ENCODE measurements around the gene SIK3.
"Not testable (repeated sequence)": the region's sequence is repeated elsewhere in the genome, so short reads cannot be mapped to it uniquely, and the experiment has no call there.

Gene SIK3

GRCh38 chr11:117143390-117143789, 45.2 kb upstream of the SIK3 start:
- no peak for TF ChIP-seq CTCF (IDR thresholded peaks at IDR 0.05; ENCODE audit: insufficient read depth, low read length, missing control alignments)
- CTCF ChIA-PET, result interaction anchor here (1.2 to 2.6 kb wide), 2 partner anchors 9 to 83 kb away, joined by 3 to 11 read pairs; no protein-coding TSS in a partner anchor
- DNase-seq (ENCODE audit: low read depth, low spot score), result no peak
- peak overlapping the region; percentile 89 for H3K4me3 ChIP-seq (ENCODE audit: low read depth, low read length)
- POLR2A ChIA-PET, result interaction anchor here (0.6 to 2.9 kb wide), 5 partner anchors 36 to 352 kb away, joined by 3 to 19 read pairs (median 4); partner anchors contain the start of genes APOA5 and SIDT2

- POLR2A ChIA-PET; DNase-seq (ENCODE audit: low read depth, low spot score); CTCF ChIA-PET; H3K4me3 ChIP-seq (ENCODE audit: low read depth, low read length): not testable (repeated sequence)
Measured at GRCh38 chr11:117137223-117138086, 39.2 kb upstream of the SIK3 start.

GRCh38 chr11:117134979-117135378, 36.8 kb upstream of the SIK3 start:
- not testable (repeated sequence) for DNase-seq (ENCODE audit: low read depth, low spot score); H3K4me3 ChIP-seq (ENCODE audit: low read depth, low read length)
- ChIA-PET CTCF (interaction anchor here (1.1 kb wide), 1 partner anchor 9 kb away, joined by 3 read pairs; the partner anchor contains the start of gene PAFAH1B2), POLR2A (interaction anchor here (0.7 kb wide), 1 partner anchor 248 kb away, joined by 3 read pairs; no protein-coding TSS in a partner anchor)

- CTCF ChIA-PET, result interaction anchor here (1.1 to 1.6 kb wide), 4 partner anchors 10 to 46 kb away, joined by 3 to 5 read pairs (median 3); partner anchors contain the start of gene PAFAH1B2
- no peak overlapping the region for H3K4me3 ChIP-seq (ENCODE audit: low read depth, low read length)
- TF ChIP-seq CTCF (IDR thresholded peaks at IDR 0.05; ENCODE audit: insufficient read depth, low read length, missing control alignments), result no peak
- DNase-seq (ENCODE audit: low read depth, low spot score), result no peak
- POLR2A ChIA-PET, result interaction anchor here (0.7 kb wide), 1 partner anchor 247 kb away, joined by 3 read pairs; no protein-coding TSS in a partner anchor
Measured at GRCh38 chr11:117134431-117134830, 36.2 kb upstream of the SIK3 start.

GRCh38 chr11:117130879-117131278, 32.7 kb upstream of the SIK3 start:
- POLR2A ChIA-PET, result no interaction called here
- TF ChIP-seq CTCF (IDR thresholded peaks at IDR 0.05; ENCODE audit: insufficient read depth, low read length, missing control alignments), result no peak
- CTCF ChIA-PET, result interaction anchor here (2.4 kb wide), 1 partner anchor 25 kb away, joined by 7 read pairs; no protein-coding TSS in a partner anchor

GRCh38 chr11:117130396-117130795, 32.2 kb upstream of the SIK3 start:
- POLR2A ChIA-PET; H3K4me3 ChIP-seq (ENCODE audit: low read depth, low read length); DNase-seq (ENCODE audit: low read depth, low spot score): not testable (repeated sequence)
- CTCF ChIA-PET, result interaction anchor here (2.4 kb wide), 1 partner anchor 24 kb away, joined by 7 read pairs; no protein-coding TSS in a partner anchor

More at GRCh38 chr11:117130879-117131278, 32.7 kb upstream of the SIK3 start:
- DNase-seq (ENCODE audit: low read depth, low spot score), result no peak
- no peak overlapping the region for H3K4me3 ChIP-seq (ENCODE audit: low read depth, low read length)

GRCh38 chr11:117128289-117128688, 30.1 kb upstream of the SIK3 start:
- POLR2A ChIA-PET, result no interaction called here
- CTCF ChIA-PET, result interaction anchor here (1.2 to 2.4 kb wide), 4 partner anchors 22 to 393 kb away, joined by 3 to 11 read pairs (median 6); partner anchors contain the start of gene APOA5
- H3K4me3 ChIP-seq (ENCODE audit: low read depth, low read length), result no peak overlapping the region
- DNase-seq (ENCODE audit: low read depth, low spot score), result no peak
- TF ChIP-seq CTCF (IDR thresholded peaks at IDR 0.05; ENCODE audit: insufficient read depth, low read length, missing control alignments), result no peak

Data from AG04449 (cell line).